ENCODE results near the gene NCS1. TPM values are rescaled to one million over a fixed set of nuclear protein-coding genes. Genes with fewer than 3 reads are reported as not detected.

Gene NCS1
- total RNA-seq, 2 donors from 2014 or later, result 50.8 to 58.3 TPM

DNA sequence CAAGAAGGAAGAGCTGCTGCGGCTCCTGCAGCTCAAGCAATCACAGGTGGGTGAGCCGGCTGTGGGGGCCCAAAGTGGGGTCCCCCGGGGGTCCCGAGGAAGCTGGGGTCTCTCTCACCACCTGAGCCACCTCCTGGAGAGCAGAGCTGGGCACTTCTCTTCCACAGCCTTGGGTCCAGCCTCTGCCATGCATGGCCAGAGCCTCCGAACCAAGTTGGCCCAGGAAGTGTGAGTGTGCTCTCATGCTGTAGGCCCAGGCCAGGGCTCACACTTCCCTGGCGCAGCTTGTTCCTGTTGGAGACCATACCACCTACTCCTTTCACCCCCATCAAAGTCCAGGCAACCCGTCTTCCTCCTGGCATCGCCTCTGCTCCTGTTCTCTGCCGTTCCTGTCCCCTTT lies 113.1 kb downstream of the NCS1 start:
- Histone ChIP-seq H3K9me3 (no peaks in the 10 kb centered on the region), H3K4me1 (ENCODE audit: control insufficient read depth in 1 of 2, low read depth in 2 of 2) (peaks cover 0 to 15% of the 10 kb centered on the region in 2 donors), H3K4me3 (no peak overlapping the region), H3K27ac (no peak overlapping the region), H3K27me3 (replicated peaks; ENCODE audit: insufficient read depth) (no peaks in the 10 kb centered on the region), H3K36me3 (no peaks in the 10 kb centered on the region)
- no peak for DNase-seq (ENCODE audit: low spot score)
- TF ChIP-seq, protein P1, sequence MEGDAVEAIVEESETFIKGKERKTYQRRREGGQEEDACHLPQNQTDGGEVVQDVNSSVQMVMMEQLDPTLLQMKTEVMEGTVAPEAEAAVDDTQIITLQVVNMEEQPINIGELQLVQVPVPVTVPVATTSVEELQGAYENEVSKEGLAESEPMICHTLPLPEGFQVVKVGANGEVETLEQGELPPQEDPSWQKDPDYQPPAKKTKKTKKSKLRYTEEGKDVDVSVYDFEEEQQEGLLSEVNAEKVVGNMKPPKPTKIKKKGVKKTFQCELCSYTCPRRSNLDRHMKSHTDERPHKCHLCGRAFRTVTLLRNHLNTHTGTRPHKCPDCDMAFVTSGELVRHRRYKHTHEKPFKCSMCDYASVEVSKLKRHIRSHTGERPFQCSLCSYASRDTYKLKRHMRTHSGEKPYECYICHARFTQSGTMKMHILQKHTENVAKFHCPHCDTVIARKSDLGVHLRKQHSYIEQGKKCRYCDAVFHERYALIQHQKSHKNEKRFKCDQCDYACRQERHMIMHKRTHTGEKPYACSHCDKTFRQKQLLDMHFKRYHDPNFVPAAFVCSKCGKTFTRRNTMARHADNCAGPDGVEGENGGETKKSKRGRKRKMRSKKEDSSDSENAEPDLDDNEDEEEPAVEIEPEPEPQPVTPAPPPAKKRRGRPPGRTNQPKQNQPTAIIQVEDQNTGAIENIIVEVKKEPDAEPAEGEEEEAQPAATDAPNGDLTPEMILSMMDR (IDR thresholded peaks at IDR 0.05), result no peak
- no peak for ATAC-seq (ENCODE audit: insufficient number of reproducible peaks, low FRiP score, low read depth)

DNA sequence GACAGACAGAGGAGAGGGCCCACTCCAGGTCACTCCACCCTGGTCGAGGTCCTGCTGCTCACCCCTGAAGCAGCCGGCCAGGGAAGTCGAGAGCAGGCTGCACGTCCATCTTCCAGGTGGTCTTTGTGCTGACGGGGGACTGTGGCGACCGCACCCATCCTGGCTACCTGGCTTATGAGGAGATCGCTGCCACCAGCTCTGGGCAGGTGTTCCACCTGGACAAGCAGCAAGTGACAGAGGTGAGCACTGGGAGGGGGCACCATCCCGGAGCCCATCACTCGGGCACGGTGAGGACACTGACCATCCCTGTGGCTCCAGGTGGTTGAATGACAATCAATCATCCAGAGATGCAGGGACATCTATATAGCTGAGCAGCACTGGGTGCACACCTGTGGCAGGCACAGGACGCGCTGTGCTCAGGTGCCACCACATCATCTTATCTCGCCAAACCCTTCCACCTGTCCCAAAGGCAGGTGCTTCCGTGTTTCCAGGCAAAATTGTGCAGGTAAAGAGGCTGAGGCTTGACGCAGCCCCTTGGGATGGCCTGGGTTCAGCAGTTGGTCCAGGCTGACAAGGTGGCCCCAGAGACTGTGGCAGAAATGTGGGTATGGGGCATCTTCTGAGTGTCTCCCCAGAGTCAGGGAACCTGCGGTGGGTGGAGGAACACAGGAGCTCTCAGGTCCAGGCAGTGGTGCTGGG lies 114.0 kb downstream of the NCS1 start:
- ATAC-seq (ENCODE audit: insufficient number of reproducible peaks, low FRiP score, low read depth) (no peak), DNase-seq (ENCODE audit: low spot score) (no peak)
- Histone ChIP-seq H3K27ac (no peak overlapping the region), H3K4me3 (no peak overlapping the region), H3K9me3 (no peaks in the 10 kb centered on the region), H3K36me3 (no peaks in the 10 kb centered on the region), H3K4me1 (ENCODE audit: control insufficient read depth in 1 of 2, low read depth in 2 of 2) (peaks cover 0 to 15% of the 10 kb centered on the region in 2 donors), H3K27me3 (replicated peaks; ENCODE audit: insufficient read depth) (no peaks in the 10 kb centered on the region)
- TF ChIP-seq, protein P1 (IDR thresholded peaks at IDR 0.05), result no peak

Other genes with a start within 250 kb of the NCS1 start
- gene FNBP1, start 129.2 kb upstream of the NCS1 start, total RNA-seq, result 10 to 100 TPM; 71.5 to 80.3 TPM
- 10 to 100 TPM; 47.5 to 51.9 TPM for gene GPR107, start 118.5 kb upstream of the NCS1 start, total RNA-seq
- gene HMCN2, start 93.4 kb downstream of the NCS1 start, total RNA-seq, result 1 to 10 TPM; 2.4 to 6.3 TPM

All from thoracic aorta (tissue), 2 donors.